ENCODE data around the gene PGA3.
"Not testable (repeated sequence)": the region's sequence is repeated elsewhere in the genome, so short reads cannot be mapped to it uniquely, and the experiment has no call there.

Gene PGA3

GRCh38 chr11:61163714-61164605, 39.4 kb upstream of the PGA3 start:
- no peak for DNase-seq (ENCODE audit: extremely low read depth, insufficient read length)
- H3K36me3 ChIP-seq (ENCODE audit: control insufficient read depth, insufficient read depth, low read length), result no peaks in the 10 kb centered on the region
- no peak for TF ChIP-seq CTCF (IDR thresholded peaks at IDR 0.05; ENCODE audit: insufficient read depth, low read length, poor library complexity, severe bottlenecking)
- H3K4me3 ChIP-seq (replicated peaks; ENCODE audit: low read depth, low read length), result peak overlapping the region; percentile 51
- no peaks in the 10 kb centered on the region for H3K27me3 ChIP-seq (replicated peaks; ENCODE audit: control insufficient read depth, insufficient read depth, low read length)

DNA sequence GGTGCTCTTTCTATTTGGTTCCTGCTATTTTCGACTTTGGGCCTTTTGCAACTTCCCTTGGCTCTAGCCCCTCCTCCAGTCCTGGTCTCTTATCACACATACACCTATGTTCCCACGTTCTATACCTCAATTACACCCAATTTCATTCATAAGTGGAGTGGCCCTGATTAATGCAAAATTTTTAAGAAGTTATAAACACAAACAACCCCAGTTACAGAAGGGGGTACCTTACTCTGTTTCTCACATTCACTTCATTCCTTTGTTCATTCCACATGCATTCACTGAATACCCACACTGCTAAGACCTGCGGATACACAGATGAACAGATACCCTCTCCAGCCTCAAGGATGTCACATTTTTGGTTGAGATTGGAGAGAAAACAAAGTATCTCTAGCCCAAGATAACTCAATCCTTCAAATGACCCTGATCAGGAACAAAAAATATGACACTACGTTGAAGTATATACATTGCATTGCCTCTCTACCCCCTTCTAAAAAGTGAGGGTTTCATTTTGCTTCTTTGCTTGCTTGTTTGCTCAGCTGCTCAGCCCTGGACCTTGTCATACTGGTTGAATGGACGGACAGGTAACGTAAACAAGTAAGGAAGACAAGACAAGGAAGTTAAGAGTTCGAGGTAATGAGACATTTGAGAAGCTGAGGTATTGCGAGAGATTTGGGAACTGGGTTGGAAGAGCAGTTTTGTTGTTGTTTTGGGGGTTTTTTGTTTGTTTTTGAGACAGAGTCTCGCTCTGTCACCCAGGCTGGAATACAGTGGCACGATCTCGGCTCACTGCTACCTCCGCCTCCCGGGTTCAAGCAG, 38.5 kb upstream of the PGA3 start:
- H3K4me3 ChIP-seq (replicated peaks; ENCODE audit: low read depth, low read length), result peak overlapping the region; percentile 51

DNA sequence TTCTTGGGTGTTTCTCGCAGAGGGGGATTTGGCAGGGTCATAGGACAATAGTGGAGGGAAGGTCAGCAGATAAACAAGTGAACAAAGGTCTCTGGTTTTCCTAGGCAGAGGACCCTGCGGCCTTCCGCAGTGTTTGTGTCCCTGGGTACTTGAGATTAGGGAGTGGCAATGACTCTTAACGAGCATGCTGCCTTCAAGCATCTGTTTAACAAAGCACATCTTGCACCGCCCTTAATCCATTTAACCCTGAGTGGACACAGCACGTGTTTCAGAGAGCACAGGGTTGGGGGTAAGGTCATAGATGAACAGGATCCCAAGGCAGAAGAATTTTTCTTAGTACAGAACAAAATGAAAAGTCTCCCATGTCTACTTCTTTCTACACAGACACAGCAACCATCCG, 37.5 kb upstream of the PGA3 start:
- not testable (repeated sequence) for H3K27me3 ChIP-seq (replicated peaks; ENCODE audit: control insufficient read depth, insufficient read depth, low read length); H3K36me3 ChIP-seq (ENCODE audit: control insufficient read depth, insufficient read depth, low read length); DNase-seq (ENCODE audit: extremely low read depth, insufficient read length)
- peak overlapping the region; percentile 51 for H3K4me3 ChIP-seq (replicated peaks; ENCODE audit: low read depth, low read length)

More for the DNA sequence above, 38.5 kb upstream of the PGA3 start:
- TF ChIP-seq CTCF (IDR thresholded peaks at IDR 0.05; ENCODE audit: insufficient read depth, low read length, poor library complexity, severe bottlenecking), result no peak
- DNase-seq (ENCODE audit: extremely low read depth, insufficient read length), result no peak
- Histone ChIP-seq H3K27me3 (replicated peaks; ENCODE audit: control insufficient read depth, insufficient read depth, low read length) (no peaks in the 10 kb centered on the region), H3K36me3 (ENCODE audit: control insufficient read depth, insufficient read depth, low read length) (no peaks in the 10 kb centered on the region)

DNA sequence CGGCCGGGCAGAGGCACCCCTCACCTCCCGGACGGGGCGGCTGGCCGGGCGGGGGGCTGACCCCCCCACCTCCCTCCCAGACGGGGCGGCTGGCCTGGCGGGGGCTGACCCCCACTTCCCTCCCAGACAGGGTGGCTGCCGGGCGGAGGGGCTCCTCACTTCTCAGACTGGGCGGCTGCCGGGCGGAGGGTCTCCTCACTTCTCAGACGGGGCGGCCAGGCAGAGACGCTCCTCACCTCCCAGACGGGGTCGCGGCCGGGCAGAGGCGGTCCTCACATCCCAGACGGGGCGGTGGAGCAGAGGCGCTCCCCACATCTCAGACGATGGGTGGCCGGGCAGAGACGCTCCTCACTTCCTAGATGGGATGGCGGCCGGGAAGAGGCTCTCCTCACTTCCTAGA, 37.0 kb upstream of the PGA3 start:
- peak overlapping the region; percentile 52 for H3K4me3 ChIP-seq (replicated peaks; ENCODE audit: low read depth, low read length)
- not testable (repeated sequence) for H3K36me3 ChIP-seq (ENCODE audit: control insufficient read depth, insufficient read depth, low read length); H3K27me3 ChIP-seq (replicated peaks; ENCODE audit: control insufficient read depth, insufficient read depth, low read length); DNase-seq (ENCODE audit: extremely low read depth, insufficient read length)

GRCh38 chr11:61168042-61168688, 35.1 kb upstream of the PGA3 start:
- TF ChIP-seq CTCF (IDR thresholded peaks at IDR 0.05; ENCODE audit: insufficient read depth, low read length, poor library complexity, severe bottlenecking), result no peak
- no peak for DNase-seq (ENCODE audit: extremely low read depth, insufficient read length)
- Histone ChIP-seq H3K36me3 (ENCODE audit: control insufficient read depth, insufficient read depth, low read length) (no peaks in the 10 kb centered on the region), H3K4me3 (replicated peaks; ENCODE audit: low read depth, low read length) (no peak overlapping the region), H3K27me3 (replicated peaks; ENCODE audit: control insufficient read depth, insufficient read depth, low read length) (no peaks in the 10 kb centered on the region)

DNA sequence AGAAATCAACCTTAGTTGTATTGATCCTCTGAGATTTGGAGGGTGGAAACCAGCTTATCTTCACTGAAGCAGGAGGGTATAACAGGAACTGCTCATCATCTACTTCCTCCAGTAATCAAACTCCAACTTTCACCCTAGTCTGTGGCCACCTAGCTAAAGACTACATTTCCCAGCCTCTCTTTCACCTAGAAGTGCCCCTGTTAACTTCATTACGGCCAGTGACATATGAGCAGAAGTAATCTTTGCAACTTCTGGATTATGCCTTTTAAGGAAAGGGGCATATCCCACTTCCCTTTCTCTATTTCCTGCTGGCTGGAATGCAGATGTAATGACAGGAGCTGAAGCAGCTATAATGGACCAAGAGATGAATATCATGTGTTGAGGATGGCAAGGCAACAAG, 34.5 kb upstream of the PGA3 start:
- no peaks in the 10 kb centered on the region for H3K36me3 ChIP-seq (ENCODE audit: control insufficient read depth, insufficient read depth, low read length)
- no peak for DNase-seq (ENCODE audit: extremely low read depth, insufficient read length)
- no peak overlapping the region for H3K4me3 ChIP-seq (replicated peaks; ENCODE audit: low read depth, low read length)
- TF ChIP-seq CTCF (IDR thresholded peaks at IDR 0.05; ENCODE audit: insufficient read depth, low read length, poor library complexity, severe bottlenecking), result no peak
- no peaks in the 10 kb centered on the region for H3K27me3 ChIP-seq (replicated peaks; ENCODE audit: control insufficient read depth, insufficient read depth, low read length)

Data from GM06990 (cell line).